GM12872 (cell line): ENCODE measurements around the gene FAM124A.
A peak's percentile ranks its signal among the peaks of the same experiment; 100 is the strongest.

ENCODE experiments used
- TF ChIP-seq, protein P1 (sequence below): IDR thresholded peaks from 3 replicates; pipeline ENCODE4 v1.5.1; 2011; ENCODE audit warnings: low read depth, mild to moderate bottlenecking, low read length, moderate library complexity; ENCODE audit not compliant: insufficient read depth

The FAM124A gene, protein sequence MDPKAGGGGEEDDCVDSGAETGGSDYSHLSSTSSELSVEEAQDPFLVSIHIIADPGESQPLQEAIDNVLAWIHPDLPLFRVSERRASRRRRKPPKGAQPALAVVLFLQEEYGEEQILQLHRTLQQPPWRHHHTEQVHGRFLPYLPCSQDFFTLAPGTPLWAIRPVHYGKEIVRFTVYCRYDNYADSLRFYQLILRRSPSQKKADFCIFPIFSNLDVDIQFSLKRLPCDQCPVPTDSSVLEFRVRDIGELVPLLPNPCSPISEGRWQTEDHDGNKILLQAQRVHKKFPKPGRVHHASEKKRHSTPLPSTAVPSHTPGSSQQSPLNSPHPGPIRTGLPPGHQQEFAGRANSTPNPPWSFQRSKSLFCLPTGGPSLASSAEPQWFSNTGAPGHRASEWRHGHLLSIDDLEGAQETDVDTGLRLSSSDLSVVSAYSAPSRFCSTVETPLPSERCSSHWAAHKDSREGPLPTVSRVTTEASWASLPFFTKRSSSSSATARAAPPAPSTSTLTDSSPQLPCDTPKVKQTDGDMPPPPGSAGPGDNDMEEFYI

DNA sequence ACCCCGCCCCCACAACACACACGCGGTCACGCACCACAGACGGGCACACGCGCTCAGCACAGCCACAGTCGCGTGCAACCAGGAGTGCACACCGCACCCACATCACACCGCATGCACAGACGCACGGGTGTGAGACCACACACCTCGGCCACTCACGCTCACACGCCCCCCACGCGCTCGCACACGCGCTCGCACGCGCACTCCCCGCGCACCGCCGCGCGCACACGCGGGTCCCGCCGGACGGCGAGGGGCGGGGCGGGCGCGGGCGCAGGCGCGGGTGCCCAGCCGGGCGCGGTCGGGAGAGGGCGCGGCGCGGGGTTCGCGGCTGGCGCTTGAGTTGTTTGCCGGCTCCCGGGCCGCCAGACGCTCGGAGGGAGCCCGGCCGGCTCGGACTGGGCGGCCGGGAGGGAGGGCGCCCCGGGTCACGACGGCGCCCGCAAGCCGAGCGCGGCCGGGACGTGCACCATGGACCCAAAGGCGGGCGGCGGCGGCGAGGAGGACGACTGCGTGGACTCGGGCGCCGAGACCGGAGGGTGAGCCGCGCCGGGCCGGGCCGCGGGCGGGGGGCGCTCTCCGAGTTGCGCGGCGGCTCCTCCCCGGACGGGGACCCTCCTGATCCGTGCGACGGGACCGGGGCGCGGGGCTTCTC is at the start of gene FAM124A:
Gene FAM124A (plus strand): TSS at position 362 of the 649 bp plus-strand sequence. CDS start 104 bp downstream, at position 466.
- TF ChIP-seq, protein P1, sequence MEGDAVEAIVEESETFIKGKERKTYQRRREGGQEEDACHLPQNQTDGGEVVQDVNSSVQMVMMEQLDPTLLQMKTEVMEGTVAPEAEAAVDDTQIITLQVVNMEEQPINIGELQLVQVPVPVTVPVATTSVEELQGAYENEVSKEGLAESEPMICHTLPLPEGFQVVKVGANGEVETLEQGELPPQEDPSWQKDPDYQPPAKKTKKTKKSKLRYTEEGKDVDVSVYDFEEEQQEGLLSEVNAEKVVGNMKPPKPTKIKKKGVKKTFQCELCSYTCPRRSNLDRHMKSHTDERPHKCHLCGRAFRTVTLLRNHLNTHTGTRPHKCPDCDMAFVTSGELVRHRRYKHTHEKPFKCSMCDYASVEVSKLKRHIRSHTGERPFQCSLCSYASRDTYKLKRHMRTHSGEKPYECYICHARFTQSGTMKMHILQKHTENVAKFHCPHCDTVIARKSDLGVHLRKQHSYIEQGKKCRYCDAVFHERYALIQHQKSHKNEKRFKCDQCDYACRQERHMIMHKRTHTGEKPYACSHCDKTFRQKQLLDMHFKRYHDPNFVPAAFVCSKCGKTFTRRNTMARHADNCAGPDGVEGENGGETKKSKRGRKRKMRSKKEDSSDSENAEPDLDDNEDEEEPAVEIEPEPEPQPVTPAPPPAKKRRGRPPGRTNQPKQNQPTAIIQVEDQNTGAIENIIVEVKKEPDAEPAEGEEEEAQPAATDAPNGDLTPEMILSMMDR = peak; percentile 26; the same call in 1 of the 3 replicates

DNA sequence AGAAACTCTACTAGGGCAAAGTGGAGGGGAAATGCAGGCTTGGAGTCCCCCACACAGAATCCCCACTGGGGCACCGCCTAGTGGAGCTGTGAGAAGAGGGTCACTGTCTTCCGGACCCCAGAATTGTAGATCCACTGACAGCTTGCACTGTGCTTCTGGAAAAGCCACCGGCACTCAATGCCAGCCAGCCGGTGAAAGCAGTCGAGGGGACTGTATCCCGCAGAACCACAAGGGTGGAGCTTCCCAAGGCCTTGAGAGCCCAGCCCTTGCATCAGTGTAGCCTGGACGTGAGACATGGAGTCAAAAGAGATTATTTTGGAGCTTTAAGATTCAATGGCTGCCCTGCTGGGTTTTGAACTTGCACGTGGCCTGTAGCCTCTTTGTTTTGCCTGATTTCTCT is 47.2 kb upstream of the FAM124A start:
- TF ChIP-seq, protein P1 = no peak

DNA sequence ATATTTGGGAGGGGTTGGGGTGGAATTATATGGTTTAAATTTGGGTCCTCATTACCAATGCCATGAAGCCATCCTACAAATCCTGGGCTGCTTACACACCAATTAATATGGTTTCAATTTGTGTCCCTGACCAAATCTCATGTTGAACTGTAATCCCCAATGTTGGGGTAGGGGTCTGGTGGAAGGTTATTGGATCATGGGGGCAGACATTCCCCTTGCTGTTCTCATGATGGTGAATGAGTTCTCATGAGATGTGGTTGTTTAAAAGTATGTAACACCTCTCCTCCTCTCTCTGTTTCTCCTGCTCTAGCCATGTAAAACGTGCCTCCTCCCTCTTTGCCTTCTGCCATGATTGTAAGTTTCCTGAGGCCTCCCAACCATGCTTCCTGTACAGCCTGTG is 46.6 kb upstream of the FAM124A start:
- TF ChIP-seq, protein P1 = no peak

DNA sequence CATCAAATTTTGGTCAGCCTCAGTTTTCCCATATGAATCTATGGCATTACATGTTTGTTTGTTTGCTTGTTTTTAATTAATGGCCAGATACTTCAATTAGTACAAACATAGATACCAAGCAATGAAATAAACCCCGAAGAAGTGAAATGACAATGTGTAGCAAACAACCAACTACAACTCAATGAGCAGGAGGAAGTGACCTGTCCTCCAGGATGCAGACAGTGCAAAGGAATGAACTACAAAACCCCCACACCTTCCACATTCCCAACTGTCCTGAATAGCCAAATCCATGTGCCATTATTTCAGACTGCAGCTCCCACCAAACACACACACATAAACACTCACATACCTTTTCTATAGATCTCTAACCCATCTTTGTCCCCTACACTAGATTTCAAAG is 45.0 kb upstream of the FAM124A start:
- TF ChIP-seq, protein P1 = no peak

DNA sequence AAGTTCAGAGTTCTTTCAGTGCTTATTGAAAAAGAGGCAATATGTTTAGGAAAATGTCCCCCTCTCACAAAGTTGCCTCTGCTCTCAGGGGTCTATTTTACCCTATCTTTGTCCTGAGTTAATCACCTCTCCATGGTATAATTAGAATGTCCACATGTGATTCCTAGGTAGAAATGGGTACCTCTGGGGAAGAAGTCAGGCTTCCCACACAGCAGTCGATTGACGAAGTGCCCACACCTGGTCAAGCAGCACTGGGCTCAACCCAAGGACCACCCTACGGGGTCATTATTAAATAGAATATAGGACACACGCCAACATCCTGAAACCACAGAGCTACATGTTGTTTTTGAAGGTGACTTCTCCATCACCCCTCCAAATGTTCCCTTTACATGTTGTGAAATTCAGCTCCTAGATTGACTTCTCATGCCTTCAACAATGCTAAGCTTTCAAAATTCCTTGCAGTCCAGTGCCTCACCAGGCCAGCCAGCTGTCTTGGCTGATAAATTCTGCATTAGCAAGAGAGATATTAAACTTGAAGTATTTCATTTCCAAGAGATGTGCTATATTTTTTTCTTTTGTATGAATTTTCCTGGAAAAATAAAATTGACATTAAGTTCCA is 43.6 kb upstream of the FAM124A start:
- TF ChIP-seq, protein P1 = no peak

DNA sequence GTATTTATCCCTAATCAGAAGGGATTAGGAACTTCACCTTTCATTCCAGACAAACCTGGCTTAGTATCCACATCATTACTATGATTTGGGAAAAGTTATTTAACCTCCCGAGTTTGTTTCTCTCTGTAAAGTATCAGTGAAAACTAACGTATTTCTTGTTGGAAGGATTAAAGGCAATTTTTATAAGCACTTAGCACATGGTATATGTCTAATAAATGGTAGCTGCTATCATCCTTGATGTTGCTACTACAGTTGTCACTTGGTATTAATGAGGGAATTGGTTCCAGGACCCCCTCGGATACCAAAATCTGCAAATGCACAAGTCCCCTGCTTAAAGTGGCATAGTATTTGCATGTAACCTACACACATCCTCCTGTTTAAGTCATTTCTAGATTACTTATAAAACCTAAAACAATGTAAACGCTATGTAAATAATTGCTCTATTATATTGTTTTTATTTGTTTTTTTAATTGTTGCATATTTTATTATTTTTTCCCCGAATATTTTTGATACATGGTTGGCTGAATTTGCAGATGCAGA is 42.7 kb upstream of the FAM124A start:
- TF ChIP-seq, protein P1 = no peak
